Psoas muscle (tissue), 8 donors: ENCODE measurements around the gene GPN2. TPM values are rescaled to one million over a fixed set of nuclear protein-coding genes. Genes with fewer than 3 reads are reported as not detected.

ENCODE experiments used
- ATAC-seq, 4 donors: fragments of 200-7000 bp; cut with Tn5 transposase; one replicate each; pipeline ENCODE4 v1.9.1; 2020; ENCODE audit warnings: moderate library complexity in 3 of 4, mild to moderate bottlenecking in 2 of 4
- DNase-seq, 2 donors: peaks; one replicate each; pipeline ENCODE4 v3.0.0-alpha.2; 2020
- H3K27ac ChIP-seq: fragments of 200-600 bp; one replicate; pipeline ENCODE4 v1.8.0; 2022
- H3K27me3 ChIP-seq, 3 donors: fragments of 200-600 bp in 1 of 3; one replicate each; pipeline versions ENCODE4 v1.6.1 to v1.8.0; 2013 to 2022; ENCODE audit warnings: low read length in 2 of 3, mild to moderate bottlenecking in 2 of 3, moderate library complexity in 1 of 3; ENCODE audit not compliant: insufficient read depth in 3 of 3
- H3K36me3 ChIP-seq, 2 donors: fragments of 200-600 bp in 1 of 2; one replicate each; pipeline versions ENCODE4 v1.6.1 to v1.8.0; 2013 to 2022; ENCODE audit warnings: low read depth in 1 of 2, mild to moderate bottlenecking in 1 of 2, moderate library complexity in 1 of 2; ENCODE audit not compliant: insufficient read depth in 1 of 2
- H3K4me1 ChIP-seq: fragments of 200-600 bp; one replicate; pipeline ENCODE4 v1.8.0; 2022
- H3K4me3 ChIP-seq: fragments of 200-600 bp; one replicate; pipeline ENCODE4 v1.8.0; 2022; ENCODE audit warnings: mild to moderate bottlenecking
- H3K9me3 ChIP-seq: fragments of 200-600 bp; one replicate; pipeline ENCODE4 v1.8.0; 2022
- CTCF ChIP-seq: fragments of 200-600 bp; IDR thresholded peaks from one replicate; pipeline ENCODE4 v1.8.0; 2022; ENCODE audit warnings: antibody characterized with exemption
- WGBS, 3 donors: extraction: QIAGEN DNeasy Blood & Tissue Kit; methylation state at CpG; one replicate each; pipeline versions ENCODE4 v1.1.6 to v1.1.7; 2013; 5-methylcytosine and 5-hydroxymethylcytosine counted together
- intact Hi-C, 2 donors: fragments of 100-400 bp; cut with DNase I; formaldehyde crosslinking; loops; one replicate each; pipeline versions ENCODE4 v1.11.0 to v1.14.2; 2022
- polyA plus RNA-seq, 3 donors: library from polyadenylated mRNA; stranded (reverse); fragments of 200-250 nt; gene quantifications; one replicate each; pipeline ENCODE4 v1.2.3, GENCODE V29; 2013
- total RNA-seq, 4 donors: library from RNA; stranded (reverse); fragmentation: NEBNext Ultra II Directional in 2 of 4; extraction: Animal tissue kit (Norgen Biotek cat#: 25700) in 2 of 4; gene quantifications; one replicate each; pipeline versions ENCODE4 v1.2.1 to v1.2.4, GENCODE V29; 2021 to 2023
- donor health status: healthy with polysubstance abuse.
- donor health status: DM: no; HTN: no; CAD: no; lungs with moderate emphysema.
- donor health status: Bipolar disorder and iron deficiency.
- donor health status: healthy.
- donor health status: DM: yes; HTN: yes; CAD: no.
- donor health status: DM: no; HTN: no; CAD: no.
- donor health status: DM: no; HTN: no; CAD: no.
- donor health status: DM: yes; HTN: yes; CAD: no.

GPN2 gene
- total and polyA plus RNA-seq, 7 donors, result 18.3 to 35.9 (median 24.2) TPM

- peak in 2 of 4 donors; percentile 2 to 14 for ATAC-seq
- no peaks in the 10 kb centered on the region for H3K9me3 ChIP-seq
- H3K4me3 ChIP-seq, result peak overlapping the region; percentile 41
- H3K27ac ChIP-seq, result peak overlapping the region; percentile 70
- no peak for TF ChIP-seq CTCF
- peaks cover 10% of the 10 kb centered on the region for H3K4me1 ChIP-seq
- DNase-seq, result no peak
- H3K36me3 ChIP-seq, result no peaks in the 10 kb centered on the region
- H3K27me3 ChIP-seq, result no peaks in the 10 kb centered on the region
- intact Hi-C loops, result no loop called here
- WGBS, 3 donors, result 69 to 74% (median 73%) methylated on average over 5 of the region's 5 CpGs
Measured at GRCh38 chr1:26913389-26913753, 23.3 kb upstream of the GPN2 start.

- Histone ChIP-seq H3K4me3 (no peak overlapping the region), H3K27me3 (no peaks in the 10 kb centered on the region), H3K36me3 (no peaks in the 10 kb centered on the region), H3K4me1 (peaks cover 10% of the 10 kb centered on the region), H3K9me3 (no peaks in the 10 kb centered on the region), H3K27ac (no peak overlapping the region)
- ATAC-seq, result no peak
- intact Hi-C loops, result no loop called here
- TF ChIP-seq CTCF, result no peak
- WGBS, 3 donors, result 52 to 67% (median 63%) methylated on average over 2 of the region's 2 CpGs
- no peak for DNase-seq
Measured at GRCh38 chr1:26912147-26912490, 22.0 kb upstream of the GPN2 start.

- Histone ChIP-seq H3K9me3 (no peaks in the 10 kb centered on the region), H3K27ac (no peak overlapping the region), H3K27me3 (no peaks in the 10 kb centered on the region), H3K4me1 (peaks cover 10% of the 10 kb centered on the region), H3K36me3 (no peaks in the 10 kb centered on the region), H3K4me3 (no peak overlapping the region)
- WGBS, 3 donors, result 83 to 88% (median 87%) methylated on average over 8 of the region's 8 CpGs
- DNase-seq (no peak), ATAC-seq (no peak)
- intact Hi-C loops, result no loop called here
- TF ChIP-seq CTCF, result no peak
Measured at GRCh38 chr1:26911399-26912146, 21.5 kb upstream of the GPN2 start.

GRCh38 chr1:26910343-26911160 lies 20.5 kb upstream of the GPN2 start:
- Histone ChIP-seq H3K4me3 (no peak overlapping the region), H3K4me1 (peaks cover 10% of the 10 kb centered on the region), H3K36me3 (no peaks in the 10 kb centered on the region), H3K27me3 (no peaks in the 10 kb centered on the region), H3K9me3 (no peaks in the 10 kb centered on the region), H3K27ac (no peak overlapping the region)
- DNase-seq (no peak), ATAC-seq (no peak)
- intact Hi-C loops, result no loop called here
- TF ChIP-seq CTCF, result no peak
- WGBS, 3 donors, result 80 to 88% (median 85%) methylated on average over 4 of the region's 4 CpGs
